Dendritic cell treated with granulocyte-macrophage colony-stimulating factor and Interleukin-4, amounts not matched to agents 40 ng/mL and 50 ng/mL, for 4 days (primary cell): Measurements from ENCODE around the gene TMEM45A.
"Not testable (repeated sequence)": the region's sequence is repeated elsewhere in the genome, so short reads cannot be mapped to it uniquely, and the experiment has no call there.

Experiments
- H3K27ac Mint-ChIP-seq: one replicate; pipeline ENCODE4 v1.8.0; 2022; ENCODE audit warnings: mild to moderate bottlenecking, mixed read lengths
- H3K27me3 Mint-ChIP-seq: one replicate; pipeline ENCODE4 v1.8.0; 2022; ENCODE audit warnings: mild to moderate bottlenecking, mixed read lengths
- H3K36me3 Mint-ChIP-seq: one replicate; pipeline ENCODE4 v1.8.0; 2022; ENCODE audit warnings: low read depth, mixed read lengths
- H3K4me1 Mint-ChIP-seq: one replicate; pipeline ENCODE4 v1.8.0; 2022; ENCODE audit warnings: low read depth, mixed read lengths
- H3K4me3 Mint-ChIP-seq: one replicate; pipeline ENCODE4 v1.8.0; 2022; ENCODE audit warnings: mild to moderate bottlenecking, moderate library complexity, mixed read lengths
- H3K9me3 Mint-ChIP-seq: one replicate; pipeline ENCODE4 v1.8.0; 2022; ENCODE audit warnings: mixed read lengths
- intact Hi-C: fragments of 100-400 bp; cut with micrococcal nuclease; formaldehyde crosslinking; loops from one replicate; pipeline ENCODE4 v1.15.0; 2022

Gene TMEM45A

GRCh38 chr3:100492059-100493006 lies at the start of gene TMEM45A:
Gene TMEM45A (plus strand): TSS chr3:100492619. CDS start chr3:100555212, 62,593 bp downstream.
- peak within 1 kb of the TSS; percentile 61 for H3K27ac Mint-ChIP-seq
- peak within 1 kb of the TSS; percentile 76 for H3K4me3 Mint-ChIP-seq
- H3K36me3 Mint-ChIP-seq: no peaks in the 10 kb centered on the region
- H3K4me1 Mint-ChIP-seq: peaks cover 8% of the 10 kb centered on the region
- peaks cover 20% of the 10 kb centered on the region for H3K27me3 Mint-ChIP-seq
- no peaks in the 10 kb centered on the region for H3K9me3 Mint-ChIP-seq
- intact Hi-C loops: loop anchor here (1.0 to 10.0 kb wide), 3 partner anchors 91 to 215 kb away; partner anchors contain the start of genes LNP1, NIT2, TFG and TOMM70

- Mint-ChIP-seq H3K27ac (no peak overlapping the region), H3K4me3 (no peak overlapping the region), H3K4me1 (no peaks in the 10 kb centered on the region), H3K27me3 (no peaks in the 10 kb centered on the region), H3K36me3 (no peaks in the 10 kb centered on the region), H3K9me3 (peaks cover 8% of the 10 kb centered on the region)
- intact Hi-C loops: no loop called here
Measured at GRCh38 chr3:100443690-100444089, 48.7 kb upstream of the TMEM45A start.

GRCh38 chr3:100447067-100447466 lies 45.4 kb upstream of the TMEM45A start:
- H3K9me3 Mint-ChIP-seq, H3K4me1 Mint-ChIP-seq, H3K36me3 Mint-ChIP-seq, H3K4me3 Mint-ChIP-seq, intact Hi-C loops, H3K27ac Mint-ChIP-seq, H3K27me3 Mint-ChIP-seq: not testable (repeated sequence)

GRCh38 chr3:100448079-100448478 lies 44.3 kb upstream of the TMEM45A start:
- H3K9me3 Mint-ChIP-seq: peaks cover 8% of the 10 kb centered on the region
- H3K4me1 Mint-ChIP-seq: no peaks in the 10 kb centered on the region
- no peaks in the 10 kb centered on the region for H3K27me3 Mint-ChIP-seq
- H3K4me3 Mint-ChIP-seq: no peak overlapping the region
- intact Hi-C loops: no loop called here
- no peaks in the 10 kb centered on the region for H3K36me3 Mint-ChIP-seq
- H3K27ac Mint-ChIP-seq: no peak overlapping the region

- Mint-ChIP-seq H3K27me3 (no peaks in the 10 kb centered on the region), H3K36me3 (no peaks in the 10 kb centered on the region), H3K4me1 (no peaks in the 10 kb centered on the region), H3K4me3 (no peak overlapping the region), H3K9me3 (peaks cover 8% of the 10 kb centered on the region), H3K27ac (no peak overlapping the region)
- intact Hi-C loops: no loop called here
Measured at GRCh38 chr3:100449214-100449613, 43.2 kb upstream of the TMEM45A start.

GRCh38 chr3:100454677-100455076 lies 37.7 kb upstream of the TMEM45A start:
- H3K36me3 Mint-ChIP-seq: no peaks in the 10 kb centered on the region
- intact Hi-C loops: no loop called here
- no peak overlapping the region for H3K4me3 Mint-ChIP-seq
- H3K27ac Mint-ChIP-seq: no peak overlapping the region
- no peaks in the 10 kb centered on the region for H3K27me3 Mint-ChIP-seq
- H3K9me3 Mint-ChIP-seq: no peaks in the 10 kb centered on the region
- H3K4me1 Mint-ChIP-seq: no peaks in the 10 kb centered on the region

- intact Hi-C loops: no loop called here
- Mint-ChIP-seq H3K4me3 (no peak overlapping the region), H3K9me3 (no peaks in the 10 kb centered on the region), H3K36me3 (no peaks in the 10 kb centered on the region), H3K4me1 (no peaks in the 10 kb centered on the region), H3K27ac (no peak overlapping the region), H3K27me3 (no peaks in the 10 kb centered on the region)
Measured at GRCh38 chr3:100455841-100456550, 36.4 kb upstream of the TMEM45A start.

- H3K9me3 Mint-ChIP-seq: no peaks in the 10 kb centered on the region
- H3K4me3 Mint-ChIP-seq: no peak overlapping the region
- H3K27me3 Mint-ChIP-seq: no peaks in the 10 kb centered on the region
Measured at GRCh38 chr3:100456745-100457144, 35.7 kb upstream of the TMEM45A start.

GRCh38 chr3:100457811-100458210 lies 34.6 kb upstream of the TMEM45A start:
- H3K4me3 Mint-ChIP-seq: no peak overlapping the region
- H3K27ac Mint-ChIP-seq: no peak overlapping the region
- intact Hi-C loops: no loop called here
- H3K27me3 Mint-ChIP-seq: no peaks in the 10 kb centered on the region
- H3K9me3 Mint-ChIP-seq: no peaks in the 10 kb centered on the region
- no peaks in the 10 kb centered on the region for H3K36me3 Mint-ChIP-seq
- H3K4me1 Mint-ChIP-seq: no peaks in the 10 kb centered on the region

More at GRCh38 chr3:100456745-100457144, 35.7 kb upstream of the TMEM45A start:
- H3K4me1 Mint-ChIP-seq: no peaks in the 10 kb centered on the region
- intact Hi-C loops: no loop called here
- no peaks in the 10 kb centered on the region for H3K36me3 Mint-ChIP-seq
- H3K27ac Mint-ChIP-seq: no peak overlapping the region

- Mint-ChIP-seq H3K9me3 (no peaks in the 10 kb centered on the region), H3K27ac (no peak overlapping the region), H3K36me3 (no peaks in the 10 kb centered on the region), H3K27me3 (no peaks in the 10 kb centered on the region), H3K4me1 (no peaks in the 10 kb centered on the region), H3K4me3 (no peak overlapping the region)
- intact Hi-C loops: no loop called here
Measured at GRCh38 chr3:100458814-100459213, 33.6 kb upstream of the TMEM45A start.

GRCh38 chr3:100463002-100463401 lies 29.4 kb upstream of the TMEM45A start:
- Mint-ChIP-seq H3K36me3 (no peaks in the 10 kb centered on the region), H3K27ac (no peak overlapping the region), H3K4me3 (no peak overlapping the region)

GRCh38 chr3:100463646-100464155 lies 28.7 kb upstream of the TMEM45A start:
- H3K27ac Mint-ChIP-seq: no peak overlapping the region
- H3K9me3 Mint-ChIP-seq: peaks cover 3% of the 10 kb centered on the region
- H3K4me1 Mint-ChIP-seq: peaks cover 15% of the 10 kb centered on the region
- H3K36me3 Mint-ChIP-seq: no peaks in the 10 kb centered on the region
- no peak overlapping the region for H3K4me3 Mint-ChIP-seq
- H3K27me3 Mint-ChIP-seq: no peaks in the 10 kb centered on the region
- intact Hi-C loops: loop anchor here (1.0 to 10.0 kb wide), 2 partner anchors 127 to 731 kb away; no protein-coding TSS in a partner anchor

More at GRCh38 chr3:100463002-100463401, 29.4 kb upstream of the TMEM45A start:
- H3K4me1 Mint-ChIP-seq: peaks cover 15% of the 10 kb centered on the region
- H3K27me3 Mint-ChIP-seq: no peaks in the 10 kb centered on the region
- H3K9me3 Mint-ChIP-seq: no peaks in the 10 kb centered on the region
- intact Hi-C loops: loop anchor here (1.0 to 10.0 kb wide), 2 partner anchors 127 to 732 kb away; no protein-coding TSS in a partner anchor

- Mint-ChIP-seq H3K4me1 (peaks cover 15% of the 10 kb centered on the region), H3K36me3 (no peaks in the 10 kb centered on the region), H3K9me3 (peaks cover 26% of the 10 kb centered on the region), H3K27me3 (no peaks in the 10 kb centered on the region), H3K4me3 (no peak overlapping the region), H3K27ac (no peak overlapping the region)
- intact Hi-C loops: loop anchor here (10.0 kb wide), 1 partner anchor 729 kb away; no protein-coding TSS in a partner anchor
Measured at GRCh38 chr3:100465892-100466777, 26.3 kb upstream of the TMEM45A start.
